SH-SY5Y (cell line): ENCODE measurements around the gene CREBBP.

ENCODE experiments used
- GATA2 ChIP-seq: IDR thresholded peaks from 2 replicates; pipeline ENCODE4 v1.6.1; 2011; ENCODE audit warnings: mild to moderate bottlenecking, low read depth, low read length
- GATA3 ChIP-seq: IDR thresholded peaks from 2 replicates; pipeline ENCODE4 v1.6.1; 2011; ENCODE audit warnings: low read depth, mild to moderate bottlenecking, low read length, moderate library complexity

GRCh38 chr16:3732171-3732570 lies 148.3 kb downstream of the CREBBP start:
- TF ChIP-seq GATA2: no peak
- TF ChIP-seq GATA3: no peak
